GM04504 (cell line): ENCODE data around the gene ZBTB11.
"Not testable (repeated sequence)": the region's sequence is repeated elsewhere in the genome, so short reads cannot be mapped to it uniquely, and the experiment has no call there.

Experiments
- DNase-seq: peaks from one replicate; pipeline ENCODE4 v3.0.0-alpha.2; 2012; ENCODE audit warnings: low read depth

Gene ZBTB11, protein sequence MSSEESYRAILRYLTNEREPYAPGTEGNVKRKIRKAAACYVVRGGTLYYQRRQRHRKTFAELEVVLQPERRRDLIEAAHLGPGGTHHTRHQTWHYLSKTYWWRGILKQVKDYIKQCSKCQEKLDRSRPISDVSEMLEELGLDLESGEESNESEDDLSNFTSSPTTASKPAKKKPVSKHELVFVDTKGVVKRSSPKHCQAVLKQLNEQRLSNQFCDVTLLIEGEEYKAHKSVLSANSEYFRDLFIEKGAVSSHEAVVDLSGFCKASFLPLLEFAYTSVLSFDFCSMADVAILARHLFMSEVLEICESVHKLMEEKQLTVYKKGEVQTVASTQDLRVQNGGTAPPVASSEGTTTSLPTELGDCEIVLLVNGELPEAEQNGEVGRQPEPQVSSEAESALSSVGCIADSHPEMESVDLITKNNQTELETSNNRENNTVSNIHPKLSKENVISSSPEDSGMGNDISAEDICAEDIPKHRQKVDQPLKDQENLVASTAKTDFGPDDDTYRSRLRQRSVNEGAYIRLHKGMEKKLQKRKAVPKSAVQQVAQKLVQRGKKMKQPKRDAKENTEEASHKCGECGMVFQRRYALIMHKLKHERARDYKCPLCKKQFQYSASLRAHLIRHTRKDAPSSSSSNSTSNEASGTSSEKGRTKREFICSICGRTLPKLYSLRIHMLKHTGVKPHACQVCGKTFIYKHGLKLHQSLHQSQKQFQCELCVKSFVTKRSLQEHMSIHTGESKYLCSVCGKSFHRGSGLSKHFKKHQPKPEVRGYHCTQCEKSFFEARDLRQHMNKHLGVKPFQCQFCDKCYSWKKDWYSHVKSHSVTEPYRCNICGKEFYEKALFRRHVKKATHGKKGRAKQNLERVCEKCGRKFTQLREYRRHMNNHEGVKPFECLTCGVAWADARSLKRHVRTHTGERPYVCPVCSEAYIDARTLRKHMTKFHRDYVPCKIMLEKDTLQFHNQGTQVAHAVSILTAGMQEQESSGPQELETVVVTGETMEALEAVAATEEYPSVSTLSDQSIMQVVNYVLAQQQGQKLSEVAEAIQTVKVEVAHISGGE

DNA sequence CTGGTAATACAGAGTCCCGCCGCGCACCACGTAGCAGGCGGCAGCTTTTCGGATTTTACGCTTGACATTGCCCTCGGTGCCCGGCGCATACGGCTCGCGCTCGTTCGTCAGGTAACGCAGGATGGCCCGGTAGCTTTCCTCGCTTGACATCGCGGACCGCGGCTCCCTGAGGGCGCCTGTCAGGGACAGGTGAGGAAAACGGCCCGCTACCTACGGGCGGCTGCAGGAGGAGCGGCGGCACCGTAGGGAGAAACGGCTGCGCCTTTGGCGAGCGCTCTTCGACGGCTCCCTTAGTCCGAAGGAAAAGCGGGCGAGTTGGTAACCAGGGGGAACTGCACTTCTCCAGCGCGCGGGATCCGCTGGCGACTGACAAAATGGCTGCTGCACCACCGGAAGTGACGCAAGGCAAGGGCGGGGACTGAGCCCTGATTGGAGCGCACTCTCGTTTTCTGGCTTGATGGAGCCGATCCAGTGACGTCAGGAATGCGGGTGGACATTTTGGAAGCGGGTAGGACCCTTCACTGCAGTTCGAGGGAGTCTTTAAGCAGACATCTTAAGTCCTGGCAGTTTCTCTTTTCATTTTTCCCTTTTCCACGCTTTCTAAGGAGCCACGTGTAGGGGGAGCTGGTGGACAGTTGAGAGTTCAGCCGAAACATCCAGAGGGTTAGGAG lies at the start of gene ZBTB11:
ZBTB11 (minus strand) TSS at position 368 of the 671 bp plus-strand sequence; CDS start at position 150, 218 bp downstream.
- peak; percentile 100 for DNase-seq

DNA sequence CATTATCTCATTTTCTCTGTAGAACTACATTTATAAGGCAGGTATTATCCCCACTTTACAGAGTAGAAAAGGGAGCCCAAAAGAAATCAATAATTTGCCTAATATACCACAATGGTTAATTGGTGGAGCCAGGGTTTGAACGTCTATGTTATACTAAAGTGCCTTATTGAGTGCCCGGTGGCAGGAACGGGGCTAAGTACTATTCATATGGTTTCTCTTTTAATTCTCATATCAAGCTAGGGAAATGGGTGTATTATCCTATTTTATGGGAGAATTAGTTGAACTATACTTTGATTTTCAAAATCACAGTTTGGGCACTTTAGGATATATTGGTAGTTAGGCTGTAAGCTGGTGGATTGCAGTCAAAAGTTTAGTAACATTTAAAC lies 49.0 kb upstream of the ZBTB11 start:
- DNase-seq: no peak

DNA sequence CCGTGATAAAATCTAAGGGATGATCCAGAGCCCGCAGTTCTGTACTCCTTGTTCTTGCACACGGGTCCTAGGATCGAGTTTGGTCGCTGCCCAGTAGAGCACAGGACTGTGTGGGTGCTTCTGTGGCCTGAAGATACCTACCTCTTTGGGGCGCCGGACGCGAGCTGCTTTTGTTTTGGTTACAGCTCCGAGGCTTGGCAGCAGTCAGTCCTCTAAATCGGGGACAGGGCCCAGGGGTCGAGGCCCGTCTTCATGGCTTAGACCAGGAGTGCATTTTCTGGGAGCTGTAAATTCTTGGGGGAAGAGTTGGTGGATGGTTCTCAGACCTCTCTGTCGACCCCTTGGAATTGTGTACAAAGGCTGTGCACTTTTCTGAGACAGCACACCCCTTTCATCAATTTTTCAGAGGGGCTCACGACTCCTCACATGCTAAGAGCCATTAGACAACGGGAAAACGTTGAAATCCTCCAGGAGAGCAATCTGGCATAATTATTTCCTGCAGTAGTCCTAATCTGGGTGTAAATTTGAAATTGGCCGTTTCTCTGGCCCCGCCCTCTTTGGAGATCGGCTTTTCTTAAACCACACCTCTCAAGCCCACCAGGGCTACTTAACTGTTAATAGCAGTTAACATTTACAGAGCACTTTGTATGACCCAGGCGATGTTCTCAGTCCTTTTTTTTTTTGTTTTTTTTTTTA lies 48.4 kb upstream of the ZBTB11 start:
- DNase-seq: no peak

DNA sequence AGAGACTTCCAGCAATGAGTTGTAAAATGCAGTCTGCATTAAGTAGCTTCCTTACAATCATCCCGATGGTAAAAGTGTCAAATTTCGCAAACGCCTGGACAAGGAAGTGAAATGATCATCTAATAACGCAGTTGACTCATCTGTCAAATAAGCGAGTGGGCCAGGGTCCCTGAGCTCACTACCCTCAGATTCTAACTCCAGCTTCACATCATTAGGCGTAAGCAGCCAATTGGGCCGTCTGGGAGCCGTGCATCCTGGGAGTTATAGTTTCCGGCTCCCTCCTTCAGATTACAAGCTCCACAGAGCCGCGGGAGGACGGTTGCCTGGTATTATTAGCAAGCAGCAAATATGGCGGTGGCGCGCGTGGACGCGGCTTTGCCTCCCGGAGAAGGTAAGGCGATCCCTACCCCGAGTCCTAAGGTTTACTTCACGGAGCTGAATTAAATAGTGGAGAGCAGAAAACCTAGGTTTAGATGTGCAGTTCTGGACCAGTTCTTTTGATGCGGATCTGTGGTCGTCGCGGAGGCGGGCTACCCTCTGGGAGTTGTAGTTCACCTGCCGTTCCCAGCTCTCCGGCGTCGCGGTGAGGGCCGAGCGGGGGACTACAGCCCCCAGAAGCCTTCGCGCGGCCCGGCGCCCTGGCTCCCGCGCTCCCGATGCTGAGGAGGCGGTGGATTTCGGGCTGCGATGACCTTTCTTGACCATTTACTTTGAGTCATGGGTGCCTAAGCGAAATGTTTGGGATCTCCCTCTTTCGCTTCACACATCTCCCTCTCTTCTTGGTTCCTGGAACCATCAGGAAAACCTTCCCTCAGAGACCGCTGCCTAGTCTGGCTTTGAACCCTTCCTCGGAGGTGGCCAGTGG lies 47.6 kb upstream of the ZBTB11 start, which contains the start of gene CEP97:
CEP97 (plus strand) TSS at position 286 of the 865 bp plus-strand sequence; CDS start at position 349, 63 bp downstream.
- peak; percentile 78 for DNase-seq

DNA sequence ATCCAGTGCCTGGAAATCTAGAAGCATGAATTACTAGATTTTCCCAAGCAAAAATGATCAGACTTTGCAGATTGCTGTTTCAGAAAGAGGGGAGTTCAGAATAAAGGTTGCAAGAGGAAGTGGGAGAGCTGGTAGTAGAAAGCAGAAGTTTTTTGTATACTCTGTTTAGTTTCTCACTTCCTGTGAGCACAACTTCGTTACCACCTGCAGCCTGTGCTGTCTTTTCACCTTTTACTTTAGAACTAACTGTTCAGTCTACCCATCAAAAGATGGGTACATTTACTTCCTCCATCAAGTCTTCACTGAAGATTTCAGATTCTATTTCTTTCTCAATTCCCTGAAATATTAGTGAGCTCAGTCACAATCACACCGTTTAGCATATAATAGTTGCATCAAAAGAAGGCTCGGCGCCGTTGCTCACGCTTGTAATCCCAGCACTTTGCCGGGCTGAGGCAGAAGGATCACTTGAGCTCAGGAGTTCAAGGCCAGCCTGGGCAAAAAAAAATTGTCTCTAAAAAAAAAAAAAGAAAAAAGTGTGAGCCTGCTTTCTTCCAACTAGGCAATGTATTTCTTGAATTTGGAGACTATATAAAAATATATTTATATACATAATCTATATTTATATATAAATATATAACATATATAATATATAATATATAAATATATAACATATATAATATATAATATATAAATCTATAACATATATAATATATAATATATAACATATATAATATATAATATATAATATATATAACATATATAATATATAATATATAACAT lies 45.7 kb upstream of the ZBTB11 start:
- DNase-seq: no peak

DNA sequence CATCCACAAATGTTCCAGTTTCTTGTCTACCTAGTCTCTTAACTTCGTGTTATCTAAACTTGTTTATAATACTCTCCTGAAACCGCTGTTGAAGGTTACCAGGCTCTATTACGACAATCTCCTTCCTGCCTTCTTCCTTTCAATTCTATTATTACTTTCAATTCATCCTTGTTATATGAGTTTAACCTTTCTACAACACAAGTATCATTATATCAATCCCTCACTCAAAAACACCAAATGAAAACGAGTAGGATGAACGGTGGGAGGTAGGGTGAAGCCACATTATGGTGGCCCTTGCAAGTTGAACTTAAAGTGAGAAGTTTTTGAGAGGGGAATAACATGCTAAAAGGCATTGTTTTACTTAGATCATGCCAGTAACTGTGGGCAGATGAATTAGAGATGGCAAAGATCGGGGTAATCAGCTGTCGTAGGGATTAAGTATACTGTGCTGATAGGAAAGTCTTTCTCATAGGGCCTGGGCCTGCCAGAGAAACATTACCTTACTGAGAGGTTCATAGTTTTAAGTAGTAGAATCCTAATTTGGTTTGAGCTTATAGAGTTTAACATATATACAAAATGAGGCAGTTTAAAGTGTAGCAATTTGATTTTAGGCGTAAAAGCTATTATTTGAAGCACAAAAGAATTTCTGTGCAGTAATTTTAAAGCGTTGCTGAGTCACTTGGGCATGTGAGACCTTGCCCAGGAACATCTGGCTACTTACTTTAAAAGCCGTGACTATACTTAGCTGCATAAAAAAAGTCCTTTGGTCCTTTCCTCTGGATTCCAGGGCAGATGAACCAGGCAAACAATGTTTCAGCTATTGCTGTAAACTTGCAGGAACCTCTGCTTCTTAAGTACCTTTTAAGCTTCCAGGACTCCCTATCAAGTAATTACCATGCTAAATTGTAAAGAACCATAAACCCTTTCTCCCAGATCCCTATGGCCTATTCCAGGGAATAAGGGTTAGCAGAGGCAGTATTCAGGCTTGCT lies 44.2 kb upstream of the ZBTB11 start:
- DNase-seq: peak; percentile 36

DNA sequence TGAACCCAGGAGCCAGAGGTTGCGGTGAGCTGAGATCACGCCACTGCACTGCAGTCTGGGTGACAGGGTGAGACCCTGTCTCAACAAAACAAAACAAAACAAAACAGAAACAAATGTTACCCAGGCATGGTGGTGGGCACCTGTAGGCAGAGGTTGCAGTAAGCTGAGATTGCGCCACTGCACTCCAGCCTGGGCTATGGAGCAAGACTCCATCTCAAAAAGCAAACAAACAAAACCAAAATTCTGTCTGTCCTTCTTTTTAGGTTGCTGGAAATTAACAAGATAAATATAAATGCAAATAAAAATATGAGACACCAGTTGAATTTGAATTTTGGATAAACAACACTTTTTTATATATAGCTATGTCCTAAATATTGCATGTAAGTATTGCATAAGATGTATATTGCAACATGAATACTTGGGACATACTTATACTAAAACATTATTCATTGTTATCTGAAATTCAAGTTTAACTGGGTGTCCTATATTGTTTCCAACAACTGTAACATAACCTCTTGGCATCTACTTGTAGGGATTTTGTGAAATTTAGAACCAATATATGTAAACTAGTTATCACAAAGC lies 42.8 kb upstream of the ZBTB11 start:
- DNase-seq: no peak

DNA sequence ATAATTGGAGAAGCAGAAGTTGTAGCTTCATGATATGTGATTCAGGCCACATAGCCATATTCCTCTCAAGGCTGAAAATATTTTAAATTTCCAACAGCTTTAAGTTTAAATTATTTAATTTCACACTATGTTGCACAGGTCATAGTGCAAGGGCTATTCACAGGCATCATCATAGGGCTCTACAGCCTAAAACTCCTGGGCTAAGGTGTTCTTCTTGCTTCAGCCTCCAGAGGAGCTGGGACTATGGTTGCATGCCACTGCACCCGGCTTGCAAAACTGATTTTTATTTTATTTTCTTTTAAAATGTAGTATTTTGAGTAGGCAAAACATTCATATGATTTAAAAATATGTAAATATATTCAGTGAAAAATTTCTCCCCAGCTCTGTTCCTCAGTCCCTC lies 41.5 kb upstream of the ZBTB11 start:
- no peak for DNase-seq

DNA sequence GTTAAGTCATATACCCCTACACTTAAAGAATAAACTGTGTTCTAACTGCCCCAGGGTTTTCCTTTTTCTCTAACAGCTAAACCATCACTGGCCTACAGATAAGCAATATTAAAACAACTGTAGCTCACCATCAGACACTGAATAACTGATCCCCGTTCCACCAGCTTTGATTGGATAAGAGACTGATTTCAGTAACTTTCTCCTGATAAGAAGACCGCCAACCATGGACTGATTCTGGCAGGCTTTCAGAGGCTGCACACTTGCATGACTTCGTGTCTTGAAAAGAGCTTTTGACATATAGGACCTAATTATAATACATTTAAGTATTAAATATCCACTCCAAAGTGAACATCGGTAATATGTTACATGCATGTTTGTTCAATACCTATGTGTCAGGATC lies 32.2 kb upstream of the ZBTB11 start:
- DNase-seq: no peak

DNA sequence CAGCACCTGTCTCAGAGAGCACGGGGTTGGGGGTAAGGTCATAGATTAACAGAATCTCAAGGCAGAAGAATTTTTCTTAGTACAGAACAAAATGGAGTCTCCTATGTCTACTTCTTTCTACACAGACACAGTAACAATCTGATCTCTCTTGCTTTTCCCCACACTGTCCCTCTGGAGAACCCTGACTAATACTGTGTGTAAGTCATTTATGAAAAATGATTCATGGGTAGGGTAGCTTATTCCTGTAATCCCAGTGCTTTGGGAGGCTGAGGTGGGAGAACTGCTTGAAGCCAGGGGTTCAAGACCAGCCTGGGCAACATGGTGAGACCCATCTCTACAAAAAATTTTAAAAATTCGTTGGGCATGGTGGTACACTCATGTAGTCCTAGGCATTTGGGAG lies 27.7 kb upstream of the ZBTB11 start:
- not testable (repeated sequence) for DNase-seq

DNA sequence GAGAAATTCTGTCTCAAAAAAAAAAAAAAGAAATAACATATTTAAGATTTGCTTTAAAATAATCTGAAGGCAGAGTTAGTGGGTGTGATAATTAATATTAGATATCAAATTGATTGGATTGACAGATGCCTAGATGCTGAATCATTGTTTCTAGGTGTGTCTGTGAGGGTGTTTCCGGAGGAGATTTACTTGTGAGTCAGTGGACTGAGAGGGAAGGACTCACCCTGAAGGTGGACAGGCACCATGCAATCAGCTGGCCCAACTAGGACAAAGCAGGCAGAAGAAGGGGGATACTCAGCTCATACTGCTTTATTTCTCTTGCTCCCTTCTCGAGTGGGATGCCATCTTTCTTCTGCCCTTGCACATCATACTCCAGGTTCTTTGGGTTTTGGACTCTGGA lies 26.2 kb upstream of the ZBTB11 start:
- DNase-seq: no peak

DNA sequence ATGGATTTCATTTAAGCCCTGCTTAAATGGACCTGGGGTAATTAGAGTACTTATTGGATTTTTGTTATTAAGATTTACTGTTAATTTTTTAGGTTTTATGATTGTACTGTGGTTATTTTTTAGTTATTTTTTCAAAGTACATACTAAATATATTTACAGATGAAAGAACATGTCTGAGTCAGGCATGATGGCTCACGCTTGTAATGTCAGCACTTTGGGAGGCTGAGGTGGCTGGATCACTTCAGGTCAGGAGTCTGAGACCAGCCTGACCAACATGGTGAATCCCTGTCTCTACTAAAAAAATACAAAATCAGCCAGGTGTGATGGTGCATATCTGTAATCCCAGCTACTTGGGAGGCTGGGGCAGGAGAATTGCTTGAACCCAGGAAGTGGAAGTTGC lies 25.8 kb upstream of the ZBTB11 start:
- no peak for DNase-seq

DNA sequence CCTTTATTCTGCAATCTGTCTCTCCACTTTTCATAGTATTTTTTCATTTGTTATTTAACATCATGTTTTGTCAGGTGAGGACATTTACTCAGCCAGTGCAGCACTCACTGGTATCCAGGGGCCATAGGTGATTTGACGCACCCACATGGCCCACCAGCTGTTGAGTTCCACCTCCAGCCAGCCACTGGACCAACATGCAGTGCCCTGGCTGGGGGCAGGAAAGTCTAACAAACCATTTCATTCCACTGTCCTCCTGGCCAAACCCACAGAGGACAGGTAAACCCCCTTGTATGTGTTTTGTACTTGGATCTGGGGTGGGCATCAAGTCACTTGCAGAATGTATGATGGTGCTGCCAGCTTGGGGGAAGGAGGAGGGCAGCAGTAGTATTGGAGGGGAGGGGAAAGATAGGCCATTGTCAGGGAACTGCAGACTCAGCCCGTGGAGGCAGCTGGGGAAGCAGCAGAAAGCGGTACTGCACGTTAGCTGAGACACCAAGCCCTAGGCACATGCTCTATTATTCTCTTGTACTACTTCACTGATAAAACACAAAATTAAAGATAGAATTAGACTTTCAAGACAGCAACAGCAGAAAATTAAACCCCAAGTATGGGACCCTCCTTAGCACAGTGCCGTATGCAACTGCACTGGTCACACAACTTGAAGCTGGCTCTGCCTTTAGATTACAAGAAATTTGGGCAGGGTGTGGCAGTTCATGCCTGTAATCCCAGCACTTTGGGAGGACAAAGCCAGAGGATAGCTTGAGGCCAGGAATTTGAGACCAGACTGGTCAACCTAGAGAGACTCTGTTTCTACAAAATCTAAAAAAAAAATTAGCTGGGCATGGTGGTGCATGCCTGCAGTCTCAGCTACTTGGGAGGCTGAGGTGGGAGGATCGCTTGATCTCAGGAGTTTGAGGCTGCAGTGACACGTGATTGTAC lies 25.0 kb upstream of the ZBTB11 start:
- DNase-seq: no peak

DNA sequence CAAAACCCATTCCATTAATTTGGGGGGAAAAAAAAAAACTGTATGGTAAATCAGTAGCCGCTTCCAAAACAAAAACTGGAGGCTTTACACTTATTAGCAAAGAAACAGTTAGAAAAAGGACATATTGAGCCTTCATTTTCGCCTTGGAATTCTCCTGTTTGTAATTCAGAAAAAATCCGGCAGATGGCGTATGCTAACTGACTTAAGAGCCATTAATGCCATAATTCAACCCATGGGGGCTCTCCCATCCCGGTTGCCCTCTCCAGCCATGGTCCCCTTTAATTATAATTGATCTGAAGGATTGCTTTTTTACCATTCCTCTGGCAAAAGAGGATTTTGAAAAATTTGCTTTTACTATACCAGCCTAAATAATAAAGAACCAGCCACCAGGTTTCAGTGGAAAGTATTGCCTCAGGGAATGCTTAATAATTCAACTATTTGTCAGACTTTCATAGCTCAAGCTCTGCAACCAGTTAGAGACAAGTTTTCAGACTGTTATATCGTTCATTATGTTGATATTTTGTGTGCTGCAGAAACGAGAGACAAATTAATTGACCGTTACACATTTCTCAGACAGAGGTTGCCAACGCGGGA lies 18.9 kb upstream of the ZBTB11 start:
- DNase-seq: peak; percentile 25

DNA sequence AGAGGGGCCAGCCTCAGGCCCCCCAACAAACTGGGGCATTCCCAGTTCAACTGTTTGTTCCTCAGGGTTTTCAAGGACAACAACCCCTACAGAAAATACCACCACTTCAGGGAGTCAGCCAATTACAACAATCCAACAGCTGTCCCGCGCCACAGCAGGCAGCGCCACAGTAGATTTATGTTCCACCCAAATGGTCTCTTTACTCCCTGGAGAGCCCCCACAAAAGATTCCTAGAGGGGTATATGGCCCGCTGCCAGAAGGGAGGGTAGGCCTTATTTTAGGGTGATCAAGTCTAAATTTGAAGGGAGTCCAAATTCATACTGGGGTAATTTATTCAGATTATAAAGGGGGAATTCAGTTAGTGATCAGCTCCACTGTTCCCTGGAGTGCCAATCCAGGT lies 17.9 kb upstream of the ZBTB11 start:
- DNase-seq: not testable (repeated sequence)

DNA sequence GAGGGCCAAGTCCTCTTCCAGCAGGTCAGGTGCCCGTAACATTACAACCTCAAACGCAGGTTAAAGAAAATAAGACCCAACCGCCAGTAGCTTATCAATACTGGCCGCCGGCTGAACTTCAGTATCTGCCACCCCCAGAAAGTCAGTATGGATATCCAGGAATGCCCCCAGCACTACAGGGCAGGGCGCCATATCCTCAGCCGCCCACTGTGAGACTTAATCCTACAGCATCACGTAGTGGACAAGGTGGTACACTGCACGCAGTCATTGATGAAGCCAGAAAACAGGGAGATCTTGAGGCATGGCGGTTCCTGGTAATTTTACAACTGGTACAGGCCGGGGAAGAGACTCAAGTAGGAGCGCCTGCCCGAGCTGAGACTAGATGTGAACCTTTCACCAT lies 16.6 kb upstream of the ZBTB11 start:
- DNase-seq: not testable (repeated sequence)
